ENCODE results near the gene CTNNA3. TPM values are rescaled to one million over a fixed set of nuclear protein-coding genes. Genes with fewer than 3 reads are reported as not detected.

CTNNA3 gene
- total RNA-seq, 2 donors from 2014 or later, result 3.2 to 7.2 TPM

DNA sequence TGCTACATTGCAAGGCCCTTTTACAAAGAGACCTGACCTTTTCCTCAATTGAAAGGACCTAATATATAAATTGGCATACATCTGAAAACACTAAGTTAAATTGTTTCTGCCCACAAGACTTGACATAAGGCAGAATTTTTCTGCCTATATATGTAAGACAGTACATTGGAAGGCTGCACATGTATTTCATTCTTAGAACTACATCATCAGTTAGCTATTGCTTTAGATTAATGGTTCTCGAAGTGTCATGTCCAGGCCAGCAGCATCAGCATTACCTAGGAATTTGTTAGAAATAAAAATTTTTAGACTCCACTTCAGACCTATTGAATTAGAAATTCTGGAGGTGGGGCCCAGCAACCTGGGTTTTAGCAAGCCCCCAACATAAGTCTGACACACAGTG, 396.2 kb downstream of the CTNNA3 start:
- no peak overlapping the region for H3K27ac Mint-ChIP-seq
- WGBS, 2 experiments (ENCODE audit: insufficient coverage in 1 of 2, insufficient read length in 1 of 2), result 93% methylated on average over 1 of the region's 1 CpG; no CpG with 5 or more reads in 1 of the 2 experiments
- H3K9me3 Mint-ChIP-seq, result no peaks in the 10 kb centered on the region
- H3K27ac ChIP-seq (ENCODE audit: low read depth, low read length), result no peak overlapping the region
- no peak for DNase-seq
- no peaks in the 10 kb centered on the region for H3K36me3 ChIP-seq (ENCODE audit: control insufficient read depth, insufficient read depth, low read length)
- no peak overlapping the region for H3K9ac ChIP-seq (ENCODE audit: extremely low read depth, low read length, poor library complexity, severe bottlenecking)
- H3K36me3 Mint-ChIP-seq (ENCODE audit: low read depth), result no peaks in the 10 kb centered on the region
- H3K4me3 Mint-ChIP-seq, result no peak overlapping the region
- H3K27me3 ChIP-seq (ENCODE audit: control insufficient read depth, insufficient read depth, low read length, poor library complexity, severe bottlenecking), result no peaks in the 10 kb centered on the region
- H3K4me1 Mint-ChIP-seq, result no peaks in the 10 kb centered on the region
- no peaks in the 10 kb centered on the region for H3K27me3 Mint-ChIP-seq (ENCODE audit: insufficient read depth)
- no peak overlapping the region for H3K4me3 ChIP-seq (ENCODE audit: low read length)
- TF ChIP-seq, protein P1, sequence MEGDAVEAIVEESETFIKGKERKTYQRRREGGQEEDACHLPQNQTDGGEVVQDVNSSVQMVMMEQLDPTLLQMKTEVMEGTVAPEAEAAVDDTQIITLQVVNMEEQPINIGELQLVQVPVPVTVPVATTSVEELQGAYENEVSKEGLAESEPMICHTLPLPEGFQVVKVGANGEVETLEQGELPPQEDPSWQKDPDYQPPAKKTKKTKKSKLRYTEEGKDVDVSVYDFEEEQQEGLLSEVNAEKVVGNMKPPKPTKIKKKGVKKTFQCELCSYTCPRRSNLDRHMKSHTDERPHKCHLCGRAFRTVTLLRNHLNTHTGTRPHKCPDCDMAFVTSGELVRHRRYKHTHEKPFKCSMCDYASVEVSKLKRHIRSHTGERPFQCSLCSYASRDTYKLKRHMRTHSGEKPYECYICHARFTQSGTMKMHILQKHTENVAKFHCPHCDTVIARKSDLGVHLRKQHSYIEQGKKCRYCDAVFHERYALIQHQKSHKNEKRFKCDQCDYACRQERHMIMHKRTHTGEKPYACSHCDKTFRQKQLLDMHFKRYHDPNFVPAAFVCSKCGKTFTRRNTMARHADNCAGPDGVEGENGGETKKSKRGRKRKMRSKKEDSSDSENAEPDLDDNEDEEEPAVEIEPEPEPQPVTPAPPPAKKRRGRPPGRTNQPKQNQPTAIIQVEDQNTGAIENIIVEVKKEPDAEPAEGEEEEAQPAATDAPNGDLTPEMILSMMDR (conservative IDR thresholded peaks at IDR 0.05), result no peak
- H3K4me1 ChIP-seq (ENCODE audit: control insufficient read depth, insufficient read depth, low read length), result no peaks in the 10 kb centered on the region
- no peaks in the 10 kb centered on the region for H3K9me3 ChIP-seq (ENCODE audit: control insufficient read depth, low read length)

DNA sequence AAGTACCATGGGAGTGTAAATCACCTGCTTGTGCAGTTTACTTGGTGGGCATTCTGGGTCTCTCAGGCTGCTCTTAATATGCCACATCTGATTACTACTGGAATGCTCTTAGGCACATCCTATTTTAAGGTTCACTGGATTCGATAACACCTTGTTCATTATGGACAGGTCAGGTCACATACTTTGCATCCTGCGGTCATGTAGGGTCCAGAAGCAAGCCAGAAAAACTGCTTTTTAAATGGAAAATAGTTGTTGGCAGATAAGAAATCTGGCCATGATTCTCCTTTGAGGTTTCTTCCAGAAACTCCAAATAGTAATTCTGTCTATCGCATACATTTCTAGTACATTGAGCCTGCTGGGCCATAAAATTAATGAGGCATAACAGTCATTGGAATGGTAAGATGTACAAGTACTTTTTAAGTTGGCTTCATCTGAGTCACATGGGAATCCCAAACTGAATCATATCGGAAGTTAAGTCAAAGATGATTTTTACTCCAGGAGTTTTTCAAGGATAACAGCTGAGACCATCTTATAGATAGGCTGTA, 398.3 kb downstream of the CTNNA3 start:
- no peaks in the 10 kb centered on the region for H3K27me3 Mint-ChIP-seq (ENCODE audit: insufficient read depth)
- no peak overlapping the region for H3K27ac Mint-ChIP-seq
- H3K9me3 Mint-ChIP-seq, result no peaks in the 10 kb centered on the region
- 93% methylated on average over 3 to 4 of the region's 4 CpGs for WGBS, 2 experiments (ENCODE audit: insufficient coverage in 1 of 2, insufficient read length in 1 of 2)
- H3K36me3 Mint-ChIP-seq (ENCODE audit: low read depth), result no peaks in the 10 kb centered on the region
- Histone ChIP-seq H3K27me3 (ENCODE audit: control insufficient read depth, insufficient read depth, low read length, poor library complexity, severe bottlenecking) (no peaks in the 10 kb centered on the region), H3K4me1 (ENCODE audit: control insufficient read depth, insufficient read depth, low read length) (no peaks in the 10 kb centered on the region), H3K9ac (ENCODE audit: extremely low read depth, low read length, poor library complexity, severe bottlenecking) (no peak overlapping the region), H3K27ac (ENCODE audit: low read depth, low read length) (no peak overlapping the region), H3K9me3 (ENCODE audit: control insufficient read depth, low read length) (no peaks in the 10 kb centered on the region), H3K36me3 (ENCODE audit: control insufficient read depth, insufficient read depth, low read length) (no peaks in the 10 kb centered on the region), H3K4me3 (ENCODE audit: low read length) (no peak overlapping the region)
- no peaks in the 10 kb centered on the region for H3K4me1 Mint-ChIP-seq
- DNase-seq, result no peak
- H3K4me3 Mint-ChIP-seq, result no peak overlapping the region
- TF ChIP-seq, protein P1 (conservative IDR thresholded peaks at IDR 0.05), result no peak

DNA sequence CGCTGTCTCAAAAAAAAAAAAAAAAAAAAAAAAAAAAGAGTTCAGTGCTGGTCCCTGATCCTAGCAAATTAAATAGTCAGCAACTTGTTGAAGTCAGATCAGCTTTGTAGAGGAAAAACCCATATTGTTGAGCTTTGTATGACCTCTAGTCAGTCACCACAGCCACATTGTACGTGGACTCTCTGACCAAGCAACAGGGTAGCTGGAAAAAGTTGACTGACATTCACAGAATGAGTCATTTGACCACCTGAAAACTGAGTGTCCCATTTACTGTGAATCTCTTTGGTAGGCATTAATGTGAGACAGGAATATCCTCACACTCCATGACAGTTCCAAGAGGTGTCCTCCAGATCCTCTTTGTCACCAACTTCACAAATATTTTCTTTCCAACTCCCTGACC, 399.1 kb downstream of the CTNNA3 start:
- Mint-ChIP-seq H3K4me3 (no peak overlapping the region), H3K36me3 (ENCODE audit: low read depth) (no peaks in the 10 kb centered on the region), H3K9me3 (no peaks in the 10 kb centered on the region), H3K4me1 (no peaks in the 10 kb centered on the region), H3K27me3 (ENCODE audit: insufficient read depth) (no peaks in the 10 kb centered on the region), H3K27ac (no peak overlapping the region)
- H3K27ac ChIP-seq (ENCODE audit: low read depth, low read length), result no peak overlapping the region
- no peak overlapping the region for H3K4me3 ChIP-seq (ENCODE audit: low read length)
- TF ChIP-seq, protein P1 (conservative IDR thresholded peaks at IDR 0.05), result no peak
- 86 to 100% methylated on average over 1 to 2 of the region's 2 CpGs for WGBS, 2 experiments (ENCODE audit: insufficient coverage in 1 of 2, insufficient read length in 1 of 2)
- H3K36me3 ChIP-seq (ENCODE audit: control insufficient read depth, insufficient read depth, low read length), result no peaks in the 10 kb centered on the region
- H3K9me3 ChIP-seq (ENCODE audit: control insufficient read depth, low read length), result no peaks in the 10 kb centered on the region
- H3K4me1 ChIP-seq (ENCODE audit: control insufficient read depth, insufficient read depth, low read length), result no peaks in the 10 kb centered on the region
- no peaks in the 10 kb centered on the region for H3K27me3 ChIP-seq (ENCODE audit: control insufficient read depth, insufficient read depth, low read length, poor library complexity, severe bottlenecking)
- H3K9ac ChIP-seq (ENCODE audit: extremely low read depth, low read length, poor library complexity, severe bottlenecking), result no peak overlapping the region
- DNase-seq, result no peak
